DND-41 (cell line): Measurements from ENCODE around the gene SEPTIN3.

ENCODE experiments used
- EZH2 ChIP-seq: IDR thresholded peaks from 3 replicates; pipeline ENCODE4 v1.6.1; 2012; ENCODE audit warnings: borderline replicate concordance, low read depth, mild to moderate bottlenecking, moderate library complexity, low read length, inconsistent platforms; ENCODE audit not compliant: severe bottlenecking
- TF ChIP-seq, protein P1 (sequence below): IDR thresholded peaks from 2 replicates; pipeline ENCODE4 v1.5.1; 2012; ENCODE audit warnings: borderline replicate concordance, low read length, moderate library complexity, mild to moderate bottlenecking; ENCODE audit not compliant: poor library complexity, severe bottlenecking; ENCODE audit errors: extremely low read depth

- TF ChIP-seq, protein P1, sequence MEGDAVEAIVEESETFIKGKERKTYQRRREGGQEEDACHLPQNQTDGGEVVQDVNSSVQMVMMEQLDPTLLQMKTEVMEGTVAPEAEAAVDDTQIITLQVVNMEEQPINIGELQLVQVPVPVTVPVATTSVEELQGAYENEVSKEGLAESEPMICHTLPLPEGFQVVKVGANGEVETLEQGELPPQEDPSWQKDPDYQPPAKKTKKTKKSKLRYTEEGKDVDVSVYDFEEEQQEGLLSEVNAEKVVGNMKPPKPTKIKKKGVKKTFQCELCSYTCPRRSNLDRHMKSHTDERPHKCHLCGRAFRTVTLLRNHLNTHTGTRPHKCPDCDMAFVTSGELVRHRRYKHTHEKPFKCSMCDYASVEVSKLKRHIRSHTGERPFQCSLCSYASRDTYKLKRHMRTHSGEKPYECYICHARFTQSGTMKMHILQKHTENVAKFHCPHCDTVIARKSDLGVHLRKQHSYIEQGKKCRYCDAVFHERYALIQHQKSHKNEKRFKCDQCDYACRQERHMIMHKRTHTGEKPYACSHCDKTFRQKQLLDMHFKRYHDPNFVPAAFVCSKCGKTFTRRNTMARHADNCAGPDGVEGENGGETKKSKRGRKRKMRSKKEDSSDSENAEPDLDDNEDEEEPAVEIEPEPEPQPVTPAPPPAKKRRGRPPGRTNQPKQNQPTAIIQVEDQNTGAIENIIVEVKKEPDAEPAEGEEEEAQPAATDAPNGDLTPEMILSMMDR = no peak
- no peak for TF ChIP-seq EZH2
Observed at GRCh38 chr22:41934284-41935014, 34.8 kb upstream of the SEPTIN3 start.
